Hematopoietic multipotent progenitor cell treated with erythropoietin and hydrocortisone succinate and interleukin-3 and kit ligand, for 4 days (in vitro differentiated cells): Measurements from ENCODE around the gene LSM5.

Source experiments
- DNase-seq: peaks from one replicate; pipeline ENCODE4 v3.0.0-alpha.2; 2015

The LSM5 gene

GRCh38 chr7:32490127-32490796 is at the start of gene LSM5:
Gene LSM5 (minus strand): TSS chr7:32490380. CDS start chr7:32490365, 15 bp downstream.
- DNase-seq = peak; percentile 98

- no peak for DNase-seq
These were observed 49.2 kb upstream of the LSM5 start for GRCh38 chr7:32539366-32539765.

GRCh38 chr7:32537760-32538159 is 47.6 kb upstream of the LSM5 start:
- no peak for DNase-seq

- no peak for DNase-seq
These were observed 46.4 kb upstream of the LSM5 start for GRCh38 chr7:32536585-32536984.

GRCh38 chr7:32536016-32536415 is 45.8 kb upstream of the LSM5 start:
- DNase-seq = no peak

GRCh38 chr7:32535162-32535702 is 45.1 kb upstream of the LSM5 start:
- DNase-seq = no peak

GRCh38 chr7:32533276-32534029 is 43.3 kb upstream of the LSM5 start:
- DNase-seq = peak; percentile 81

GRCh38 chr7:32532716-32533115 is 42.5 kb upstream of the LSM5 start:
- no peak for DNase-seq

GRCh38 chr7:32532086-32532485 is 41.9 kb upstream of the LSM5 start:
- no peak for DNase-seq

GRCh38 chr7:32531402-32531801 is 41.2 kb upstream of the LSM5 start:
- no peak for DNase-seq

GRCh38 chr7:32525839-32526238 is 35.7 kb upstream of the LSM5 start:
- no peak for DNase-seq

GRCh38 chr7:32524631-32525030 is 34.5 kb upstream of the LSM5 start:
- DNase-seq = no peak

GRCh38 chr7:32522746-32523530 is 32.8 kb upstream of the LSM5 start:
- peak; percentile 17 for DNase-seq

GRCh38 chr7:32519763-32520162 is 29.6 kb upstream of the LSM5 start:
- DNase-seq = no peak

GRCh38 chr7:32518534-32519140 is 28.5 kb upstream of the LSM5 start:
- peak; percentile 73 for DNase-seq

- DNase-seq = no peak
These were observed 26.4 kb upstream of the LSM5 start for GRCh38 chr7:32516551-32517100.

GRCh38 chr7:32515890-32516550 is 25.8 kb upstream of the LSM5 start:
- no peak for DNase-seq

GRCh38 chr7:32513210-32513609 is 23.0 kb upstream of the LSM5 start:
- DNase-seq = no peak

- DNase-seq = no peak
These were observed 21.6 kb upstream of the LSM5 start for GRCh38 chr7:32511791-32512190.

GRCh38 chr7:32507414-32507813 is 17.2 kb upstream of the LSM5 start:
- no peak for DNase-seq

- peak; percentile 40 for DNase-seq
These were observed 16.3 kb upstream of the LSM5 start for GRCh38 chr7:32506266-32507054.
